ENCODE data around the gene TRDMT1.

TRDMT1 gene

DNA sequence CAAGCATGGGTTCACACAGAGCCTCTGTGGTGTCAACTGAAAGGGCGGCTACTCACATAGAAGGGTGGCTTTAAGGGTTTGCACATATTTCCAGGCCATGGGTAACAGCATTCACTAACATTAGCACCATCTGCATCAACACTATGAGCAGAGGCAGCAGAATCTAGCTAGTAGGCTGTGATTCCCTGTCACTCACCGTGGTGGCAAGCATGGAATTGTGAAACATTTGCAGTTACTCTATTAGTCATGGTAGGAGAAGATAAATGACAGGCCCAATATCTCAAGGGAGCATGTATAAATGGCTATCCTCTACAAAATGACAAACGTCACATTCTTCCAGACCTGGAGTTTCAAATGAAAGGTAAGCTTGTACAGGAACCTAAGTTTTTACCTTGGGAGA lies 39.7 kb downstream of the TRDMT1 start:
- no peak for DNase-seq (ENCODE audit: low spot score)
- TF ChIP-seq, protein P1, sequence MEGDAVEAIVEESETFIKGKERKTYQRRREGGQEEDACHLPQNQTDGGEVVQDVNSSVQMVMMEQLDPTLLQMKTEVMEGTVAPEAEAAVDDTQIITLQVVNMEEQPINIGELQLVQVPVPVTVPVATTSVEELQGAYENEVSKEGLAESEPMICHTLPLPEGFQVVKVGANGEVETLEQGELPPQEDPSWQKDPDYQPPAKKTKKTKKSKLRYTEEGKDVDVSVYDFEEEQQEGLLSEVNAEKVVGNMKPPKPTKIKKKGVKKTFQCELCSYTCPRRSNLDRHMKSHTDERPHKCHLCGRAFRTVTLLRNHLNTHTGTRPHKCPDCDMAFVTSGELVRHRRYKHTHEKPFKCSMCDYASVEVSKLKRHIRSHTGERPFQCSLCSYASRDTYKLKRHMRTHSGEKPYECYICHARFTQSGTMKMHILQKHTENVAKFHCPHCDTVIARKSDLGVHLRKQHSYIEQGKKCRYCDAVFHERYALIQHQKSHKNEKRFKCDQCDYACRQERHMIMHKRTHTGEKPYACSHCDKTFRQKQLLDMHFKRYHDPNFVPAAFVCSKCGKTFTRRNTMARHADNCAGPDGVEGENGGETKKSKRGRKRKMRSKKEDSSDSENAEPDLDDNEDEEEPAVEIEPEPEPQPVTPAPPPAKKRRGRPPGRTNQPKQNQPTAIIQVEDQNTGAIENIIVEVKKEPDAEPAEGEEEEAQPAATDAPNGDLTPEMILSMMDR (IDR thresholded peaks at IDR 0.05; ENCODE audit: extremely low read depth, missing control alignments) = no peak

DNA sequence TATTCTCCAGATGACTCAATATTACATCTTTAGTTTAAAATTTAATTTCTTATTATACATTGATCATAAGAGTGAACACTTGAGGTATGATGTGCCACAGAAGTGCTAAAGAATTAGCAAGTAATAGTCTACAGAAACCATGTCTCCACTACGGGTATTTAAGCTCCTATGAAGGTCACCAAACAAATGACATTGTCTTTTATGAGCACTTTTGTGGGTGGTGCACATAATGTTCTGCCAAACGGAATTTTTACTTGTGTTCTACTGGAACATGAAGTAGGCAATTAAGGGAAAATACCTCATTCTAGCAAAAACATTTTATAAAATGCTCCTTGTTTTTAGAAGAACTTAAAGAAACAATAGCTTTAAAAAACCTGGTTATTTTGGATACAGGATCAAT lies 44.4 kb downstream of the TRDMT1 start:
- TF ChIP-seq, protein P1 (IDR thresholded peaks at IDR 0.05; ENCODE audit: extremely low read depth, missing control alignments) = no peak
- DNase-seq (ENCODE audit: low spot score) = no peak

DNA sequence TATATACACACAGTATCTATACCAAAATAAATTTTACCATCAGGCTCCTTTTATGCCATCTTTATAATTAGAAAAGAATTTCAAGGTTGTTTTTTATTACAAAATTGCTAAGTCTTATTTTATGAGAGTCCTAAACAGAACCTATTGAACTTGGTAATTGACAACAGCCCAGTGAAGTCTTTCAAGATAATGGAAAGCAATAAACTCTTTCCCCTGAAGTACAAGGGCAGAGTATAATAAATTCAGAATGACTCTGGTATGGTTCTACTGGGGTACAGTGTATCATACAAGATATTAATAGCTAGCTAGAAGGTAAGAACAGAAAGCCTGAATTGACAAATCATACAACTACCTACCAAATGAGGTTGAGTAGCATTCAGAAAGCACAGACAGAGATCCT lies 45.6 kb downstream of the TRDMT1 start:
- DNase-seq (ENCODE audit: low spot score) = no peak
- TF ChIP-seq, protein P1 (IDR thresholded peaks at IDR 0.05; ENCODE audit: extremely low read depth, missing control alignments) = no peak

DNA sequence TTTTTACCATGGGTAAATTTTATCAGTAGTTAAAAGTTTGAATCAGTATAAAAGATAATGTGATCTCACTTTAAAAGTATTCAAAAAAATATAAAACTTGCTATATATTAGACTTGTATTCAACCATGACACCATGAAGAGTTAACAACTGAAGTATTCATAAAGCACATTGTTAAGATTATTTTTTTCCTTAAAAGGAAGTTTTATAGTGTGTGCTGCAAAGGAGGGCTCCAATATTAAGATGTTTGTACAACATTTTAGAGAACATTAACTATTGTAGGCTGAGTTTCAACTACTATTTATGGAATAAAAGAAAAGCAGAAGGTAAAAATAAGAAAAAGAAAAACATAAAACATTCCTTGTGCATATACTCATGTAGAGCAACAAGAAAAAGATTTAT lies 47.4 kb downstream of the TRDMT1 start:
- DNase-seq (ENCODE audit: low spot score) = no peak
- TF ChIP-seq, protein P1 (IDR thresholded peaks at IDR 0.05; ENCODE audit: extremely low read depth, missing control alignments) = no peak

DNA sequence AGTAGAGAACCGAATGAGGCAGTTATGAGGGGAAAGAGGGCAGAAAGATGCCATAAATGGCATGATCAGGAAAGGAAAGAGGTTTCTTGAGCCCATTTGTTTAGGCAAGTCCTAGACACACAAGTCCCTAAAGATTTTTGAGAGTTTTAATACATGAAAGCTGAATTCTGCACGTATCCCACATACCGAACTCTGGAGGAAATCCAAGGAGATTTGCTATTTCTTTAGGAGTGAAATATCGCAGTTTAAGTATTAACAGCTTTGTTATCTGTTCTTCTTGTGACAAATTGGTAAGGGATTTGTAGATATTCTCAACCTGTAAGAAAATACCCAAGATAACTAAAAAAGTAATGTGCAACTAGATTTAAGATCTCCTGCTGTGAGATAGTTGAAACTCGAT lies 48.2 kb downstream of the TRDMT1 start:
- DNase-seq (ENCODE audit: low spot score) = no peak
- TF ChIP-seq, protein P1 (IDR thresholded peaks at IDR 0.05; ENCODE audit: extremely low read depth, missing control alignments) = no peak

DNA sequence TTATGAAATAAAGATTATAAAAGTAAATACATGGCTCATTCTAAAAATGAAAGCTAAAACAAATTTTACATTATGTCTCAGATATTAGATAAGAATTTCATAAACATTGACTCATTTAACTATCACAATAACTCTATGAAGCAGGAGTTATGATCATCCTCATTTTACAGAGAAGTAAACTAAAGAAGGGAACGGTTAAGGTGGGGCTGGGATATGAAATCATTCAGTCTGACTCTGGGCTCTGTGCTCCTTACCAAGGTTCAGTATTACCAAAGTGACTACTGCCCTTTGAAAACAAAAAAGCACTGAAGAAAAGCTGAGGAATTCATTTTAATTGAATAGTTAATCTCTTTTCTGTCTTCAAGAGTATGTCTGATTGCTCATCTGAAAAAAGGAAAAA lies 49.8 kb downstream of the TRDMT1 start:
- DNase-seq (ENCODE audit: low spot score) = no peak
- TF ChIP-seq, protein P1 (IDR thresholded peaks at IDR 0.05; ENCODE audit: extremely low read depth, missing control alignments) = no peak

DNA sequence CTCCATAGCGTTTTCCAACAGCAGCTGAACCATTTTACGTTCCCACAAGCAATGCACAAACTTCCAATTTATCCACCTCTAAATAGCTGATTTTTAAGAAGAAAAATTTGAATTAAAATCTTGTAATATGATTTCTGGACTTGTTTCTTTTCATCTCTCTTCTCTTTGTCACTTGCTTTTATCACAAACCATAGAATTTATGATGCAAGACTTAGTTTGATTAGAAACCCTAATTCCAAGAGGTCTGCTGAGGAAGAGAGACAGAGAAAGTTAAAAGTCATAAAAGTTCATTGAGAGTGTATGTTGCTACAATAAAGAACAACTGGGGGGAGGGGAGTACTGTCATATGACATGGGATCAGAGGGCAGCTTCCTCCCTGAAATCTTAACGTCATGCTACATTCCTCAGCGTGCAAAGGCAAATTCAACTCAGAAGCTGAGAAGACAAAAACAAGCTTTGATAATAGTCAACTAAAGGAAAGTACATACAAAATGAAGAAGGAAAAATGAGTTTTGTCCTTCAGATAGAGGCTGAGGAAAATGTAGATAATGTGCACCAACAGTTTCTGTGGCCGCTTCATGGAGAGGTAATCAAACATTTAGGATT lies 53.5 kb downstream of the TRDMT1 start:
- DNase-seq (ENCODE audit: low spot score) = no peak
- TF ChIP-seq, protein P1 (IDR thresholded peaks at IDR 0.05; ENCODE audit: extremely low read depth, missing control alignments) = no peak
